Activated naive CD4-positive, alpha-beta T cell treated with anti-CD3 and anti-CD28 coated beads for 36 hours (primary cell): ENCODE measurements around the gene DNAJC17. TPM values are rescaled to one million over a fixed set of nuclear protein-coding genes. Genes with fewer than 3 reads are reported as not detected.

ENCODE experiments used
- CTCF ChIA-PET: fragments of 350-600 bp; sonication (Branson Sonifier 250); formaldehyde crosslinking; loops from one replicate; lab custom pipeline; 2021; ENCODE audit warnings: antibody characterized with exemption; lab: Charles Lee
- DNase-seq: peaks from one replicate; pipeline ENCODE4 v3.0.0-alpha.2; 2020
- H3K27ac Mint-ChIP-seq: one replicate; pipeline ENCODE4 v1.8.0; 2021; ENCODE audit warnings: mild to moderate bottlenecking, mixed read lengths
- H3K27me3 Mint-ChIP-seq: one replicate; pipeline ENCODE4 v1.8.0; 2021; ENCODE audit warnings: low read depth, mixed read lengths
- H3K36me3 Mint-ChIP-seq: one replicate; pipeline ENCODE4 v1.8.0; 2021; ENCODE audit warnings: low read depth, mixed read lengths
- H3K4me1 Mint-ChIP-seq: one replicate; pipeline ENCODE4 v1.8.0; 2021; ENCODE audit warnings: low read depth, mixed read lengths
- H3K4me3 Mint-ChIP-seq: one replicate; pipeline ENCODE4 v1.8.0; 2021; ENCODE audit warnings: mild to moderate bottlenecking, moderate library complexity, mixed read lengths
- H3K9me3 Mint-ChIP-seq: one replicate; pipeline ENCODE4 v1.8.0; 2021; ENCODE audit warnings: mixed read lengths
- intact Hi-C: fragments of 100-400 bp; cut with micrococcal nuclease; formaldehyde crosslinking; loops from one replicate; pipeline ENCODE4 v1.15.1; 2023
- total RNA-seq, 2 experiments: library from RNA; stranded (reverse); gene quantifications; one replicate each; pipeline ENCODE4 v1.2.3, GENCODE V29; 2021

Gene DNAJC17
- total RNA-seq, 2 experiments from 2014 or later: 25.9 to 28.1 TPM

DNA sequence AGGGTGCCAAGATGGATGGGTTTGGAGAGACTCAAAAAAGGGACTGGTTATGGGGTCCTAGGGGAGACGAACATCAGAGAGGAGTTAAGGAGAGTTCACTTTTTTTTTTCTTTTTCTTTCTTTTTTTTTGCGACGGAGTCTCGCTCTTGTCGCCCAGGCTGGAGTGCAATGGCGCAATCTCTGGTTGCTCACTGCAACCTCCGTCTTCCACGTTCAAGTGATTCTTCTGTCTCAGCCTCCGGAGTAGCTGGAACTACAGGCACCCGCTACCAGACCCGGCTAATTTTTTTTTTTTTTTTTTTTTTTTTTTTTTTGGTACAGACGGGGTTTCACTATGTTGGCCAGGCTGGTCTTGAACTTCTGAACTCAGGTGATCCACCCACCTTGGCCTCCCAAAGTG lies 37.8 kb upstream of the DNAJC17 start:
- CTCF ChIA-PET: interaction anchor here (0.7 to 8.2 kb wide), 7 partner anchors 13 to 97 kb away, joined by 3 to 76 read pairs (median 4); partner anchors contain the start of gene RHOV
- H3K36me3 Mint-ChIP-seq: peaks cover 3% of the 10 kb centered on the region
- intact Hi-C loops: no loop called here
- H3K9me3 Mint-ChIP-seq: no peaks in the 10 kb centered on the region
- no peak for DNase-seq
- H3K27ac Mint-ChIP-seq: no peak overlapping the region
- peaks cover 21% of the 10 kb centered on the region for H3K4me1 Mint-ChIP-seq
- peak overlapping the region; percentile 80 for H3K4me3 Mint-ChIP-seq
- peaks cover 12% of the 10 kb centered on the region for H3K27me3 Mint-ChIP-seq

- peak overlapping the region; percentile 80 for H3K4me3 Mint-ChIP-seq
- CTCF ChIA-PET: interaction anchor here (0.7 to 8.2 kb wide), 8 partner anchors 14 to 97 kb away, joined by 3 to 76 read pairs (median 4); partner anchors contain the start of genes RHOV and VPS18
- peaks cover 21% of the 10 kb centered on the region for H3K4me1 Mint-ChIP-seq
- intact Hi-C loops: loop anchor here (1.0 kb wide), 2 partner anchors 37 to 387 kb away; partner anchors contain the start of genes CHP1, DNAJC17 and ZFYVE19
- H3K36me3 Mint-ChIP-seq: peaks cover 3% of the 10 kb centered on the region
- DNase-seq: peak; percentile 49
- peaks cover 12% of the 10 kb centered on the region for H3K27me3 Mint-ChIP-seq
- H3K27ac Mint-ChIP-seq: no peak overlapping the region
- H3K9me3 Mint-ChIP-seq: no peaks in the 10 kb centered on the region
These were observed 37.4 kb upstream of the DNAJC17 start for GRCh38 chr15:40844696-40845030.

- Mint-ChIP-seq H3K4me3 (peak within 1 kb of the TSS; percentile 80), H3K36me3 (peaks cover 3% of the 10 kb centered on the region), H3K27ac (no peak within 1 kb of the TSS), H3K9me3 (no peaks in the 10 kb centered on the region), H3K27me3 (peaks cover 12% of the 10 kb centered on the region), H3K4me1 (peaks cover 21% of the 10 kb centered on the region)
- peak; percentile 72 for DNase-seq
- CTCF ChIA-PET: interaction anchor here (0.8 to 8.2 kb wide), 6 partner anchors 14 to 165 kb away, joined by 3 to 76 read pairs (median 5); partner anchors contain the start of gene VPS18
- intact Hi-C loops: loop anchor here (1.0 kb wide), 2 partner anchors 37 to 387 kb away; partner anchors contain the start of genes CHP1, DNAJC17 and ZFYVE19
These were observed 36.8 kb upstream of the DNAJC17 start, which contains the start of gene SPINT1 for GRCh38 chr15:40843885-40844695. Gene SPINT1, plus strand, starts transcription at chr15:40844048. Its CDS starts 507 bp downstream, at chr15:40844555.

DNA sequence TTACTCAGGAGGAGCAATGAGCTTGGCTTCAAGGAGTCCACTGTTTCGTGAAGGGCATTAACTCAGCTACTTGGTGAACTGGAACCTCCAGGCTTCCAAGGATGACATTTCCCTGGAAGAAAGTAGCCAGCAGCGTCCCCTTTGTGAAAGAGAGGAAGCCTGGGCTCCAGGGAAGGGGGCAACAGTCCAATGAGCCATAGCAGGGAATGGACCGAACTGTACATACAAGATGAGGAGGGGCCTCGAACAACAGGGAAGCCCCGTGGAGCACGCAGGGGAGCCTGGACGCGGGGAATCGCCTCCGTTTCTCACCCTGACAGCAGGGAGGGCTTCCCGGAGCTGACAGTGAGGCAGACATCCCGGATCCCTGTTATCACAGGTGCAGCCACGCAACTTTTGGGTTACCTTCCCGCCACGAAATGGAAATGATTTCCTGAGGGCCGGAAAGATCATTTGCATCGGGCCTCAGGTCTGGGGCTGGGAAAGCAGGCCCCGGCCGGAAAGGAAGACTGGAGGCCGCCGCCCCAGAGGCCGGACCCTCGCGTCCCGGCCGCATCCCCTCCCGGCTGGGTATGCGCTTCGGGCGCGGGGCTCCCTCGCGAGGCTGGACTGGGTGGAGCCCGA lies 36.1 kb upstream of the DNAJC17 start:
- peak overlapping the region; percentile 64 for H3K4me3 Mint-ChIP-seq
- peaks cover 3% of the 10 kb centered on the region for H3K36me3 Mint-ChIP-seq
- CTCF ChIA-PET: interaction anchor here (0.8 to 8.2 kb wide), 6 partner anchors 15 to 164 kb away, joined by 3 to 76 read pairs (median 5); partner anchors contain the start of gene VPS18
- no peak overlapping the region for H3K27ac Mint-ChIP-seq
- no peak for DNase-seq
- H3K27me3 Mint-ChIP-seq: peaks cover 12% of the 10 kb centered on the region
- intact Hi-C loops: no loop called here
- no peaks in the 10 kb centered on the region for H3K9me3 Mint-ChIP-seq
- peaks cover 21% of the 10 kb centered on the region for H3K4me1 Mint-ChIP-seq

GRCh38 chr15:40841741-40842140 lies 34.5 kb upstream of the DNAJC17 start:
- Mint-ChIP-seq H3K27ac (no peak overlapping the region), H3K9me3 (no peaks in the 10 kb centered on the region), H3K36me3 (peaks cover 3% of the 10 kb centered on the region), H3K4me1 (peaks cover 11% of the 10 kb centered on the region), H3K4me3 (no peak overlapping the region), H3K27me3 (peaks cover 12% of the 10 kb centered on the region)
- CTCF ChIA-PET: interaction anchor here (1.2 kb wide), 1 partner anchor 17 kb away, joined by 6 read pairs; no protein-coding TSS in a partner anchor
- DNase-seq: no peak
- intact Hi-C loops: no loop called here

- CTCF ChIA-PET: interaction anchor here (0.8 to 1.4 kb wide), 4 partner anchors 20 to 206 kb away, joined by 3 to 4 read pairs (median 4); no protein-coding TSS in a partner anchor
- H3K27ac Mint-ChIP-seq: no peak overlapping the region
- no peaks in the 10 kb centered on the region for H3K4me1 Mint-ChIP-seq
- H3K27me3 Mint-ChIP-seq: peaks cover 8% of the 10 kb centered on the region
- H3K4me3 Mint-ChIP-seq: no peak overlapping the region
- intact Hi-C loops: no loop called here
- no peak for DNase-seq
- no peaks in the 10 kb centered on the region for H3K36me3 Mint-ChIP-seq
- no peaks in the 10 kb centered on the region for H3K9me3 Mint-ChIP-seq
These were observed 31.5 kb upstream of the DNAJC17 start for GRCh38 chr15:40838756-40839155.

DNA sequence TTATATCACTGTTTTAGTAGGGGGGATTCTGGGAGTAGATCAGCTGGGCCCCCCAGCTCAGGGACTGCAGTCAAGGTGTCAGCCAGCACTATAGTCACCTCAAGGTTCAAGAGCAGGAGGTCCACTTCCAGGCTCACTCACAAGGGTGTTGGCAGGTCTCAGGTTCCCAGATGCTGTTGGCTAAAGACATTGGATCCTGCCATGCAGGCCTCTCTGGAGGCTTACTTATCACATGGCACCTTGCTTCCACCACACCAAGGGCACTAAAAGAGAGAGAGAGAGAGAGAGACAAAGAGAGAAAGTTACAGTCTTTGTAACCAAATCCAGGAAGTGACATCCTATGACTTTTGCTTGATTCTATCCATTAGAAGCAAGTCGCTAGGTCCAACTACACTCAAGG lies 28.7 kb upstream of the DNAJC17 start:
- DNase-seq: no peak
- Mint-ChIP-seq H3K9me3 (no peaks in the 10 kb centered on the region), H3K4me1 (no peaks in the 10 kb centered on the region), H3K4me3 (no peak overlapping the region), H3K27ac (no peak overlapping the region), H3K27me3 (no peaks in the 10 kb centered on the region), H3K36me3 (no peaks in the 10 kb centered on the region)
- intact Hi-C loops: no loop called here
- CTCF ChIA-PET: no interaction called here

- no peak for DNase-seq
- H3K27ac Mint-ChIP-seq: no peak overlapping the region
- intact Hi-C loops: no loop called here
- no peaks in the 10 kb centered on the region for H3K27me3 Mint-ChIP-seq
- no peaks in the 10 kb centered on the region for H3K9me3 Mint-ChIP-seq
- H3K4me3 Mint-ChIP-seq: no peak overlapping the region
- no peaks in the 10 kb centered on the region for H3K4me1 Mint-ChIP-seq
- H3K36me3 Mint-ChIP-seq: no peaks in the 10 kb centered on the region
- CTCF ChIA-PET: interaction anchor here (1.8 kb wide), 1 partner anchor 27 kb away, joined by 4 read pairs; no protein-coding TSS in a partner anchor
These were observed 25.6 kb upstream of the DNAJC17 start for GRCh38 chr15:40832903-40833302.

DNA sequence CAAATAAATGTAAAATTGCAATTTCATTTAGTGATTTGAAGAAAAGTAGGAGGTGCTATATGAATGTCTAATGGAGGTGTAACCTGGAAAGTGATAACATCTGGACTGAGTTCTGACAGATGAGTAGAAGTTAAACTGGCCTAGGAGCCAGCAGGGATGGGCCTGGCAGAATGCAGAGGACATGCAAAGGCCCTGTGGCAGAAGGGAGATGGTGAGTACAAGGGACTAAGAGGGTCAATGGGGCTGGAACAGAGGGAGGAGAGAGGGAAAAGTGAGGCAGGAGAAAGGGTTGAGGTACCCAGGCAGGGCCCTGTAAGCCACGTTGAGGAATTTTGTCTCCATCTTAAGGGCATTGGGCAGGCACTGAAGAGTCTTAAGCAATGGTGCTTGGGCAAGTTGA lies 24.6 kb upstream of the DNAJC17 start:
- intact Hi-C loops: no loop called here
- no peaks in the 10 kb centered on the region for H3K9me3 Mint-ChIP-seq
- H3K4me1 Mint-ChIP-seq: no peaks in the 10 kb centered on the region
- H3K27me3 Mint-ChIP-seq: no peaks in the 10 kb centered on the region
- H3K27ac Mint-ChIP-seq: no peak overlapping the region
- CTCF ChIA-PET: no interaction called here
- DNase-seq: no peak
- no peaks in the 10 kb centered on the region for H3K36me3 Mint-ChIP-seq
- H3K4me3 Mint-ChIP-seq: no peak overlapping the region

- intact Hi-C loops: no loop called here
- H3K36me3 Mint-ChIP-seq: no peaks in the 10 kb centered on the region
- H3K27me3 Mint-ChIP-seq: no peaks in the 10 kb centered on the region
- no peak overlapping the region for H3K4me3 Mint-ChIP-seq
- no peaks in the 10 kb centered on the region for H3K9me3 Mint-ChIP-seq
- DNase-seq: no peak
- H3K4me1 Mint-ChIP-seq: no peaks in the 10 kb centered on the region
- H3K27ac Mint-ChIP-seq: no peak overlapping the region
- CTCF ChIA-PET: interaction anchor here (0.9 to 1.5 kb wide), 3 partner anchors 27 to 101 kb away, joined by 3 read pairs; partner anchors contain the start of gene VPS18
These were observed 23.6 kb upstream of the DNAJC17 start for GRCh38 chr15:40830884-40831283.

DNA sequence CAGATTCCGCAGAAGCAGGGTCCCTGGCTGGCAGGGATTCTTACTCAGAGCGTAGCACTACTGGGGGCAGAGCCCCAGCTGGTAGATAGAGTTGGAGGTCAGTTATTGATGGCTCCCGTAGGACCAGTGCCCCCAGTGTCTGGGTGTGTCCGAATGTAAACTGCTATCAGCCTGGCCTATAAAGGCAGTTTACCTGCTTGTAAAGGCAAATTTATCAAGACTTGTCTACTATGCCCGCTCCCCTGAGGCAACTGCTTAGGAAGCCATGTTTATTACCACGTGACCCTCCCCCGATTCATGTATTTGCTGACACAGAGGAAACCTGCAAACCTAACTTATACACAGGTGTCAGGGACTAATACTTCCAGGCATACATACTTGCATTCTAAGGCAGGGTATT lies 21.8 kb upstream of the DNAJC17 start:
- CTCF ChIA-PET: interaction anchor here (0.9 to 2.0 kb wide), 2 partner anchors 28 to 65 kb away, joined by 4 to 5 read pairs; partner anchors contain the start of gene VPS18
- H3K27me3 Mint-ChIP-seq: peaks cover 2% of the 10 kb centered on the region
- no peak for DNase-seq
- intact Hi-C loops: no loop called here
- no peak overlapping the region for H3K27ac Mint-ChIP-seq
- H3K36me3 Mint-ChIP-seq: no peaks in the 10 kb centered on the region
- H3K4me1 Mint-ChIP-seq: no peaks in the 10 kb centered on the region
- H3K4me3 Mint-ChIP-seq: no peak overlapping the region
- no peaks in the 10 kb centered on the region for H3K9me3 Mint-ChIP-seq

- Mint-ChIP-seq H3K27ac (no peak within 1 kb of the TSS), H3K9me3 (no peaks in the 10 kb centered on the region), H3K27me3 (peaks cover 2% of the 10 kb centered on the region), H3K36me3 (no peaks in the 10 kb centered on the region), H3K4me1 (no peaks in the 10 kb centered on the region), H3K4me3 (no peak within 1 kb of the TSS)
- CTCF ChIA-PET: interaction anchor here (0.9 to 2.0 kb wide), 2 partner anchors 29 to 65 kb away, joined by 4 to 5 read pairs; partner anchors contain the start of gene VPS18
- intact Hi-C loops: no loop called here
- DNase-seq: no peak
These were observed 21.3 kb upstream of the DNAJC17 start, which contains the start of gene PPP1R14D for GRCh38 chr15:40828447-40829036. Gene PPP1R14D, minus strand, starts transcription at chr15:40828708. Its CDS starts 67 bp downstream, at chr15:40828641.
